Measurements from ENCODE around the gene JUN. TPM values are rescaled to one million over a fixed set of nuclear protein-coding genes. Genes with fewer than 3 reads are reported as not detected.

Gene JUN
- total RNA-seq, 1 donor from 2014 or later, result 10.2 TPM

- no peak for DNase-seq (ENCODE audit: low spot score)
- no peaks in the 10 kb centered on the region for H3K36me3 Mint-ChIP-seq
- Histone ChIP-seq H3F3A (ENCODE audit: low read depth) (no peaks in the 10 kb centered on the region), H3K9ac (no peak overlapping the region), H3K4me1 (no peaks in the 10 kb centered on the region), H3K36me3 (no peaks in the 10 kb centered on the region), H3K27ac (no peak overlapping the region), H3K4me2 (no peak overlapping the region), H3K9me3 (ENCODE audit: low read depth) (no peaks in the 10 kb centered on the region), H2AFZ (replicated peaks) (no peak overlapping the region), H4K20me1 (ENCODE audit: low read depth) (no peaks in the 10 kb centered on the region), H3K79me2 (ENCODE audit: low read depth) (no peaks in the 10 kb centered on the region), H3K4me3 (no peak overlapping the region), H3K27me3 (no peaks in the 10 kb centered on the region)
- peaks cover 2% of the 10 kb centered on the region for H3K27me3 Mint-ChIP-seq (ENCODE audit: insufficient read depth, low read depth)
- H3K4me1 Mint-ChIP-seq, result no peaks in the 10 kb centered on the region
- TF ChIP-seq, protein P1, sequence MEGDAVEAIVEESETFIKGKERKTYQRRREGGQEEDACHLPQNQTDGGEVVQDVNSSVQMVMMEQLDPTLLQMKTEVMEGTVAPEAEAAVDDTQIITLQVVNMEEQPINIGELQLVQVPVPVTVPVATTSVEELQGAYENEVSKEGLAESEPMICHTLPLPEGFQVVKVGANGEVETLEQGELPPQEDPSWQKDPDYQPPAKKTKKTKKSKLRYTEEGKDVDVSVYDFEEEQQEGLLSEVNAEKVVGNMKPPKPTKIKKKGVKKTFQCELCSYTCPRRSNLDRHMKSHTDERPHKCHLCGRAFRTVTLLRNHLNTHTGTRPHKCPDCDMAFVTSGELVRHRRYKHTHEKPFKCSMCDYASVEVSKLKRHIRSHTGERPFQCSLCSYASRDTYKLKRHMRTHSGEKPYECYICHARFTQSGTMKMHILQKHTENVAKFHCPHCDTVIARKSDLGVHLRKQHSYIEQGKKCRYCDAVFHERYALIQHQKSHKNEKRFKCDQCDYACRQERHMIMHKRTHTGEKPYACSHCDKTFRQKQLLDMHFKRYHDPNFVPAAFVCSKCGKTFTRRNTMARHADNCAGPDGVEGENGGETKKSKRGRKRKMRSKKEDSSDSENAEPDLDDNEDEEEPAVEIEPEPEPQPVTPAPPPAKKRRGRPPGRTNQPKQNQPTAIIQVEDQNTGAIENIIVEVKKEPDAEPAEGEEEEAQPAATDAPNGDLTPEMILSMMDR (IDR thresholded peaks at IDR 0.05), result no peak
- TF ChIP-seq EZH2phosphoT487 (IDR thresholded peaks at IDR 0.05) (no peak), EZH2 (IDR thresholded peaks at IDR 0.05) (no peak)
- no peak overlapping the region for H3K27ac Mint-ChIP-seq
- H3K9me3 Mint-ChIP-seq, result no peaks in the 10 kb centered on the region
- H3K4me3 Mint-ChIP-seq, result no peak overlapping the region
Observed at GRCh38 chr1:58805716-58806571, 22.1 kb upstream of the JUN start.

- no peaks in the 10 kb centered on the region for H3K36me3 ChIP-seq
- H3K4me2 ChIP-seq, result no peak overlapping the region
- H3K9me3 Mint-ChIP-seq, result no peaks in the 10 kb centered on the region
- H3K27ac Mint-ChIP-seq, result no peak overlapping the region
- no peaks in the 10 kb centered on the region for H3K4me1 Mint-ChIP-seq
- H3K4me3 Mint-ChIP-seq, result no peak overlapping the region
- H3K36me3 Mint-ChIP-seq, result no peaks in the 10 kb centered on the region
- no peak for TF ChIP-seq EZH2phosphoT487 (IDR thresholded peaks at IDR 0.05)
- TF ChIP-seq EZH2 (IDR thresholded peaks at IDR 0.05), result no peak
- TF ChIP-seq, protein P1 (IDR thresholded peaks at IDR 0.05), result no peak
- no peak overlapping the region for H2AFZ ChIP-seq (replicated peaks)
- H3K9ac ChIP-seq, result no peak overlapping the region
- no peaks in the 10 kb centered on the region for H3F3A ChIP-seq (ENCODE audit: low read depth)
- H3K27me3 Mint-ChIP-seq (ENCODE audit: insufficient read depth, low read depth), result peaks cover 2% of the 10 kb centered on the region
- no peaks in the 10 kb centered on the region for H3K9me3 ChIP-seq (ENCODE audit: low read depth)
- no peak for DNase-seq (ENCODE audit: low spot score)
- H4K20me1 ChIP-seq (ENCODE audit: low read depth), result no peaks in the 10 kb centered on the region
- no peaks in the 10 kb centered on the region for H3K4me1 ChIP-seq
- H3K79me2 ChIP-seq (ENCODE audit: low read depth), result no peaks in the 10 kb centered on the region
- no peaks in the 10 kb centered on the region for H3K27me3 ChIP-seq
- no peak overlapping the region for H3K4me3 ChIP-seq
- no peak overlapping the region for H3K27ac ChIP-seq
Observed at GRCh38 chr1:58804853-58805565, 21.2 kb upstream of the JUN start.

DNA sequence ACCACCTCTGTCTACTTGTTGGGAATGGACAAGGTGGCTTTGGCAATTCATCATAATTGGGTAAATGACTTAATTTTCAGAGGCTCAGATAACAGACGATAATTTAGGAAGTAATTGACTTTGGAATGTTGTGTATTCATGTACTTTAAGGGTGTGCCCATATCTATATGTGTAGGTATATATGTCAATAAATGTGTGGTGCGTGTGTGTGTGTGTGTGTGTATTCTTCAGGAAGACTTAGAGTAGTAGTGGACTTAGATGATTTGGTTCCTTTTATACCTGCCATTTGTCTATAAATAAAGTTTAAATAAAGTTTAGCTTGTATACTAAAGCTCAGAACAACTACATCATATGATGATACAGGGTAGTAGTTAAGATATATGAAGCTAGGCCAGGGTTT is 20.0 kb upstream of the JUN start:
- Mint-ChIP-seq H3K9me3 (no peaks in the 10 kb centered on the region), H3K27me3 (ENCODE audit: insufficient read depth, low read depth) (peaks cover 8% of the 10 kb centered on the region), H3K27ac (no peak overlapping the region), H3K36me3 (no peaks in the 10 kb centered on the region), H3K4me1 (no peaks in the 10 kb centered on the region), H3K4me3 (no peak overlapping the region)
- Histone ChIP-seq H3K79me2 (ENCODE audit: low read depth) (no peaks in the 10 kb centered on the region), H3K9me3 (ENCODE audit: low read depth) (no peaks in the 10 kb centered on the region), H4K20me1 (ENCODE audit: low read depth) (no peaks in the 10 kb centered on the region), H3K27ac (no peak overlapping the region), H2AFZ (replicated peaks) (no peak overlapping the region), H3K36me3 (no peaks in the 10 kb centered on the region), H3K4me2 (no peak overlapping the region), H3F3A (ENCODE audit: low read depth) (no peaks in the 10 kb centered on the region), H3K27me3 (no peaks in the 10 kb centered on the region), H3K4me1 (no peaks in the 10 kb centered on the region), H3K4me3 (no peak overlapping the region), H3K9ac (no peak overlapping the region)
- DNase-seq (ENCODE audit: low spot score), result no peak
- TF ChIP-seq, protein P1 (IDR thresholded peaks at IDR 0.05), result no peak
- no peak for TF ChIP-seq EZH2phosphoT487 (IDR thresholded peaks at IDR 0.05)
- TF ChIP-seq EZH2 (IDR thresholded peaks at IDR 0.05), result no peak

Data from neural progenitor cell (in vitro differentiated cells).